ENCODE data around the gene VPS11. TPM values are rescaled to one million over a fixed set of nuclear protein-coding genes. Genes with fewer than 3 reads are reported as not detected.

Gene VPS11
- total and polyA plus RNA-seq, 10 of the 15 experiments (the other 5 are each of a cell fraction or from before 2014, with no cell fraction given), result 15.8 to 26.4 (median 24.5) TPM

DNA sequence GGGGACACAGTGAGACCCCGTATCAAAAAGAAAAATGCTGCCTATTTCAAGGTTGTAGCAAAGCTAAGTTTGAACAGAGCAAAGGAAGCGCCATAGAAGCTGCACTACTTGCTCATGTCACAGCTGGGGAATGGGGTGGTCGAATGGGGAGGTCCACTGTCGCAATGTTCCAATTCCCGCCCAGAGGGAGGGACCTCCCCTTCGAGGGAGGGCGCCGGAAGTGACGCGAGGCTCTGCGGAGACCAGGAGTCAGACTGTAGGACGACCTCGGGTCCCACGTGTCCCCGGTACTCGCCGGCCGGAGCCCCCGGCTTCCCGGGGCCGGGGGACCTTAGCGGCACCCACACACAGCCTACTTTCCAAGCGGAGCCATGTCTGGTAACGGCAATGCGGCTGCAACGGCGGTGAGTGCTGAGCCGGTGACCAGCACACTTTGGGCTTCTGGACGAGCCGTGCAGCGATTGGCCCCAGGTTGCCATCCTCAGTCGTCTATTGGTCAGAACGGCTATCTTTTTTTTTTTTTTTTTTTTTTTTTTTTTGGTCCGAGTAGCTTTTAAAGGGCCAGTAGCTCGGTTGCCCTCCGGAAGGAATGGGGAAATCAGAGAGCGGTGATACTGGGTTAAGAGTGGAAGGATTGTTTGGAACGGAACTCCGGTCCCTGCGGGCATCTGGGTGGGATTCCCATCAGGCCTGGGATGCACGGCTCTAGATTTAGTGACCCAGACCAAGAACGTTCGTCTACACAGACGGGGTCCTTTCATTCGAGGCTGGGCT is 17.2 kb downstream of the VPS11 start, which contains the start of gene HMBS (continued):
- TF ChIP-seq, protein P1, sequence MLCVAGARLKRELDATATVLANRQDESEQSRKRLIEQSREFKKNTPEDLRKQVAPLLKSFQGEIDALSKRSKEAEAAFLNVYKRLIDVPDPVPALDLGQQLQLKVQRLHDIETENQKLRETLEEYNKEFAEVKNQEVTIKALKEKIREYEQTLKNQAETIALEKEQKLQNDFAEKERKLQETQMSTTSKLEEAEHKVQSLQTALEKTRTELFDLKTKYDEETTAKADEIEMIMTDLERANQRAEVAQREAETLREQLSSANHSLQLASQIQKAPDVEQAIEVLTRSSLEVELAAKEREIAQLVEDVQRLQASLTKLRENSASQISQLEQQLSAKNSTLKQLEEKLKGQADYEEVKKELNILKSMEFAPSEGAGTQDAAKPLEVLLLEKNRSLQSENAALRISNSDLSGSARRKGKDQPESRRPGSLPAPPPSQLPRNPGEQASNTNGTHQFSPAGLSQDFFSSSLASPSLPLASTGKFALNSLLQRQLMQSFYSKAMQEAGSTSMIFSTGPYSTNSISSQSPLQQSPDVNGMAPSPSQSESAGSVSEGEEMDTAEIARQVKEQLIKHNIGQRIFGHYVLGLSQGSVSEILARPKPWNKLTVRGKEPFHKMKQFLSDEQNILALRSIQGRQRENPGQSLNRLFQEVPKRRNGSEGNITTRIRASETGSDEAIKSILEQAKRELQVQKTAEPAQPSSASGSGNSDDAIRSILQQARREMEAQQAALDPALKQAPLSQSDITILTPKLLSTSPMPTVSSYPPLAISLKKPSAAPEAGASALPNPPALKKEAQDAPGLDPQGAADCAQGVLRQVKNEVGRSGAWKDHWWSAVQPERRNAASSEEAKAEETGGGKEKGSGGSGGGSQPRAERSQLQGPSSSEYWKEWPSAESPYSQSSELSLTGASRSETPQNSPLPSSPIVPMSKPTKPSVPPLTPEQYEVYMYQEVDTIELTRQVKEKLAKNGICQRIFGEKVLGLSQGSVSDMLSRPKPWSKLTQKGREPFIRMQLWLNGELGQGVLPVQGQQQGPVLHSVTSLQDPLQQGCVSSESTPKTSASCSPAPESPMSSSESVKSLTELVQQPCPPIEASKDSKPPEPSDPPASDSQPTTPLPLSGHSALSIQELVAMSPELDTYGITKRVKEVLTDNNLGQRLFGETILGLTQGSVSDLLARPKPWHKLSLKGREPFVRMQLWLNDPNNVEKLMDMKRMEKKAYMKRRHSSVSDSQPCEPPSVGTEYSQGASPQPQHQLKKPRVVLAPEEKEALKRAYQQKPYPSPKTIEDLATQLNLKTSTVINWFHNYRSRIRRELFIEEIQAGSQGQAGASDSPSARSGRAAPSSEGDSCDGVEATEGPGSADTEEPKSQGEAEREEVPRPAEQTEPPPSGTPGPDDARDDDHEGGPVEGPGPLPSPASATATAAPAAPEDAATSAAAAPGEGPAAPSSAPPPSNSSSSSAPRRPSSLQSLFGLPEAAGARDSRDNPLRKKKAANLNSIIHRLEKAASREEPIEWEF (IDR thresholded peaks at IDR 0.05; ENCODE audit: insufficient replicate concordance, low read depth, low read length), result no peak
- no peak for TF ChIP-seq KAT2A (conservative IDR thresholded peaks at IDR 0.05; ENCODE audit: control insufficient read depth, low read depth, low read length)
- no peak for TF ChIP-seq SPI1 (IDR thresholded peaks at IDR 0.05; ENCODE audit: borderline replicate concordance, insufficient read depth, low read depth, low read length)
- TF ChIP-seq SUPT20H (IDR thresholded peaks at IDR 0.05; ENCODE audit: borderline replicate concordance, control insufficient read depth, low read depth, low read length), result no peak
- no peak for TF ChIP-seq MTA3 (IDR thresholded peaks at IDR 0.05; ENCODE audit: borderline replicate concordance, low read length)
- TF ChIP-seq MEF2B (IDR thresholded peaks at IDR 0.05; ENCODE audit: partially characterized antibody, poor library complexity, severe bottlenecking), result no peak
- no peak for TF ChIP-seq ASH2L (IDR thresholded peaks at IDR 0.05; ENCODE audit: borderline replicate concordance, low read depth)
- TF ChIP-seq, protein P2, sequence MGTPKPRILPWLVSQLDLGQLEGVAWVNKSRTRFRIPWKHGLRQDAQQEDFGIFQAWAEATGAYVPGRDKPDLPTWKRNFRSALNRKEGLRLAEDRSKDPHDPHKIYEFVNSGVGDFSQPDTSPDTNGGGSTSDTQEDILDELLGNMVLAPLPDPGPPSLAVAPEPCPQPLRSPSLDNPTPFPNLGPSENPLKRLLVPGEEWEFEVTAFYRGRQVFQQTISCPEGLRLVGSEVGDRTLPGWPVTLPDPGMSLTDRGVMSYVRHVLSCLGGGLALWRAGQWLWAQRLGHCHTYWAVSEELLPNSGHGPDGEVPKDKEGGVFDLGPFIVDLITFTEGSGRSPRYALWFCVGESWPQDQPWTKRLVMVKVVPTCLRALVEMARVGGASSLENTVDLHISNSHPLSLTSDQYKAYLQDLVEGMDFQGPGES (IDR thresholded peaks at IDR 0.05), result no peak
- TF ChIP-seq CBFB (IDR thresholded peaks at IDR 0.05; ENCODE audit: low read depth), result no peak
- no peak for TF ChIP-seq BCL11A (IDR thresholded peaks at IDR 0.05; ENCODE audit: low read depth, low read length)
- TF ChIP-seq, protein P3, sequence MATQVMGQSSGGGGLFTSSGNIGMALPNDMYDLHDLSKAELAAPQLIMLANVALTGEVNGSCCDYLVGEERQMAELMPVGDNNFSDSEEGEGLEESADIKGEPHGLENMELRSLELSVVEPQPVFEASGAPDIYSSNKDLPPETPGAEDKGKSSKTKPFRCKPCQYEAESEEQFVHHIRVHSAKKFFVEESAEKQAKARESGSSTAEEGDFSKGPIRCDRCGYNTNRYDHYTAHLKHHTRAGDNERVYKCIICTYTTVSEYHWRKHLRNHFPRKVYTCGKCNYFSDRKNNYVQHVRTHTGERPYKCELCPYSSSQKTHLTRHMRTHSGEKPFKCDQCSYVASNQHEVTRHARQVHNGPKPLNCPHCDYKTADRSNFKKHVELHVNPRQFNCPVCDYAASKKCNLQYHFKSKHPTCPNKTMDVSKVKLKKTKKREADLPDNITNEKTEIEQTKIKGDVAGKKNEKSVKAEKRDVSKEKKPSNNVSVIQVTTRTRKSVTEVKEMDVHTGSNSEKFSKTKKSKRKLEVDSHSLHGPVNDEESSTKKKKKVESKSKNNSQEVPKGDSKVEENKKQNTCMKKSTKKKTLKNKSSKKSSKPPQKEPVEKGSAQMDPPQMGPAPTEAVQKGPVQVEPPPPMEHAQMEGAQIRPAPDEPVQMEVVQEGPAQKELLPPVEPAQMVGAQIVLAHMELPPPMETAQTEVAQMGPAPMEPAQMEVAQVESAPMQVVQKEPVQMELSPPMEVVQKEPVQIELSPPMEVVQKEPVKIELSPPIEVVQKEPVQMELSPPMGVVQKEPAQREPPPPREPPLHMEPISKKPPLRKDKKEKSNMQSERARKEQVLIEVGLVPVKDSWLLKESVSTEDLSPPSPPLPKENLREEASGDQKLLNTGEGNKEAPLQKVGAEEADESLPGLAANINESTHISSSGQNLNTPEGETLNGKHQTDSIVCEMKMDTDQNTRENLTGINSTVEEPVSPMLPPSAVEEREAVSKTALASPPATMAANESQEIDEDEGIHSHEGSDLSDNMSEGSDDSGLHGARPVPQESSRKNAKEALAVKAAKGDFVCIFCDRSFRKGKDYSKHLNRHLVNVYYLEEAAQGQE (IDR thresholded peaks at IDR 0.05; ENCODE audit: low read depth, low read length), result no peak
- TF ChIP-seq FOS (IDR thresholded peaks at IDR 0.05; ENCODE audit: borderline replicate concordance, extremely low read depth, insufficient read length), result peak; percentile 24
- no peak for TF ChIP-seq NR2C2 (IDR thresholded peaks at IDR 0.05; ENCODE audit: borderline replicate concordance, control insufficient read depth, insufficient read length, low read depth)
- TF ChIP-seq EP300 (IDR thresholded peaks at IDR 0.05; ENCODE audit: borderline replicate concordance in 1 of 2, control insufficient read depth in 1 of 2, low read depth in 2 of 2, low read length in 2 of 2), result peak in 1 of 2 experiments; percentile 12; a peak in 1 of 4 replicates
- no peak for TF ChIP-seq STAT3 (IDR thresholded peaks at IDR 0.05; ENCODE audit: low read depth, low read length)
- no peak for TF ChIP-seq SMC3 (IDR thresholded peaks at IDR 0.05; ENCODE audit: borderline replicate concordance, low read length)

Measured in GM12878 (cell line).